ENCODE data around the gene MED27. TPM values are rescaled to one million over a fixed set of nuclear protein-coding genes. Genes with fewer than 3 reads are reported as not detected.

Gene MED27
- total and polyA plus RNA-seq, 10 of the 15 experiments (the other 5 are each of a cell fraction or from before 2014, with no cell fraction given), result 20.3 to 50.3 (median 35.5) TPM

DNA sequence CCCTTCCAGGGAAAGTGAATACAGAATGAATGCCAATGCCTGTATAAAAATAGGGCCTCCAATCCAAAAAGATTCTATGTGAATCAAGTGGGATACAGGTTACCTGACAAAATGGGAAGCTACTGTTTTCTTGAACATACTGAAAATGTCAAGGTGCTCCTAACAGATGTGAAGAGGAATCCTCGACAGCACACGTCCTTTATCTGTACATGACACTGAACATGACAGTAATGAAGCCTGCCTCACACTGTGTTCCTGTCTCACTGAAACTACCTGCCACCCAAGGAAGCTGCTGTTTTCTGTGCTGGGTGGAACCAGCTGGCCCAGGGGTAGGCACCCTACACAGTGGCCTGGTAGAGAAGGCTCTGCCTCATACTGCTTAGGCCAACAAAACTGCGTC lies 174.5 kb downstream of the MED27 start:
- H3K4me2 ChIP-seq (ENCODE audit: control insufficient read depth, insufficient read depth), result no peak overlapping the region
- DNase-seq (ENCODE audit: low read depth, low spot score) (no peak), FAIRE-seq (no peak), ATAC-seq (no peak)
- POLR2A ChIA-PET, result no interaction called here
- H3K27me3 ChIP-seq (replicated peaks in 1 of 2; ENCODE audit: control insufficient read depth in 2 of 2, insufficient read depth in 2 of 2, low read length in 1 of 2), result no peaks in the 10 kb centered on the region
- CTCF ChIA-PET, result interaction anchor here (0.6 kb wide), 1 partner anchor 17 kb away, joined by 3 read pairs; no protein-coding TSS in a partner anchor
- 95% methylated on average over 3 of the region's 3 CpGs for whole genome bisulfite sequencing (ENCODE audit: insufficient coverage, insufficient replicate concordance, low lambda C conversion rate, missing lambda C conversion rate)
- H3K9ac ChIP-seq (ENCODE audit: control insufficient read depth, insufficient read depth, low read length), result no peak overlapping the region
- RAD21 ChIA-PET (ENCODE audit: unreplicated experiment), result no interaction called here
- no peak overlapping the region for H3K27ac ChIP-seq (ENCODE audit: control insufficient read depth, insufficient read depth)
- SMC1A ChIA-PET (ENCODE audit: uncharacterized antibody, unreplicated experiment), result no interaction called here
- no peaks in the 10 kb centered on the region for H3K4me1 ChIP-seq (ENCODE audit: control insufficient read depth, insufficient read depth, low read length)
- no TSS peak for BruUV-seq (replicated peaks)
- H2AFZ ChIP-seq (ENCODE audit: control insufficient read depth, low read depth, low read length), result no peak overlapping the region
- no peak overlapping the region for H3K4me3 ChIP-seq
- no peaks in the 10 kb centered on the region for H3K36me3 ChIP-seq (ENCODE audit: control insufficient read depth in 2 of 2, insufficient read depth in 2 of 2, low read length in 1 of 2)
- TF ChIP-seq NRF1 (conservative IDR thresholded peaks at IDR 0.05; ENCODE audit: low read depth, low read length) (no peak), IKZF1 (conservative IDR thresholded peaks at IDR 0.05) (no peak), TAF1 (IDR thresholded peaks at IDR 0.05; ENCODE audit: borderline replicate concordance, low read depth, low read length) (no peak), MYC (IDR thresholded peaks at IDR 0.05; ENCODE audit: insufficient read depth, insufficient read length, insufficient replicate concordance, low read length, severe bottlenecking) (no peak), NBN (IDR thresholded peaks at IDR 0.05) (no peak), POU2F2 (IDR thresholded peaks at IDR 0.05; ENCODE audit: borderline replicate concordance, low read depth, low read length) (no peak), MXI1 (IDR thresholded peaks at IDR 0.05; ENCODE audit: low read depth, low read length) (no peak), TCF7 (IDR thresholded peaks at IDR 0.05; ENCODE audit: borderline replicate concordance) (no peak), FOXK2 (IDR thresholded peaks at IDR 0.05) (no peak), ZNF274 (IDR thresholded peaks at IDR 0.05; ENCODE audit: insufficient read depth, insufficient read length) (no peak), MEF2A (IDR thresholded peaks at IDR 0.05; ENCODE audit: insufficient read depth, low read depth, low read length) (no peak), DPF2 (IDR thresholded peaks at IDR 0.05) (no peak), STAT1 (conservative IDR thresholded peaks at IDR 0.05) (no peak), MEF2B (IDR thresholded peaks at IDR 0.05; ENCODE audit: partially characterized antibody, poor library complexity, severe bottlenecking) (no peak), SREBF1 (IDR thresholded peaks at IDR 0.05; ENCODE audit: low read length) (no peak), SIX5 (IDR thresholded peaks at IDR 0.05; ENCODE audit: low read depth, low read length, severe bottlenecking) (no peak)
- TF ChIP-seq, protein P1, sequence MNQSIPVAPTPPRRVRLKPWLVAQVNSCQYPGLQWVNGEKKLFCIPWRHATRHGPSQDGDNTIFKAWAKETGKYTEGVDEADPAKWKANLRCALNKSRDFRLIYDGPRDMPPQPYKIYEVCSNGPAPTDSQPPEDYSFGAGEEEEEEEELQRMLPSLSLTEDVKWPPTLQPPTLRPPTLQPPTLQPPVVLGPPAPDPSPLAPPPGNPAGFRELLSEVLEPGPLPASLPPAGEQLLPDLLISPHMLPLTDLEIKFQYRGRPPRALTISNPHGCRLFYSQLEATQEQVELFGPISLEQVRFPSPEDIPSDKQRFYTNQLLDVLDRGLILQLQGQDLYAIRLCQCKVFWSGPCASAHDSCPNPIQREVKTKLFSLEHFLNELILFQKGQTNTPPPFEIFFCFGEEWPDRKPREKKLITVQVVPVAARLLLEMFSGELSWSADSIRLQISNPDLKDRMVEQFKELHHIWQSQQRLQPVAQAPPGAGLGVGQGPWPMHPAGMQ (IDR thresholded peaks at IDR 0.05; ENCODE audit: borderline replicate concordance), result no peak
- TF ChIP-seq, protein P2, sequence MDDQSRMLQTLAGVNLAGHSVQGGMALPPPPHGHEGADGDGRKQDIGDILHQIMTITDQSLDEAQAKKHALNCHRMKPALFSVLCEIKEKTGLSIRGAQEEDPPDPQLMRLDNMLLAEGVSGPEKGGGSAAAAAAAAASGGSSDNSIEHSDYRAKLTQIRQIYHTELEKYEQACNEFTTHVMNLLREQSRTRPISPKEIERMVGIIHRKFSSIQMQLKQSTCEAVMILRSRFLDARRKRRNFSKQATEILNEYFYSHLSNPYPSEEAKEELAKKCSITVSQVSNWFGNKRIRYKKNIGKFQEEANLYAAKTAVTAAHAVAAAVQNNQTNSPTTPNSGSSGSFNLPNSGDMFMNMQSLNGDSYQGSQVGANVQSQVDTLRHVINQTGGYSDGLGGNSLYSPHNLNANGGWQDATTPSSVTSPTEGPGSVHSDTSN (IDR thresholded peaks at IDR 0.05; ENCODE audit: insufficient replicate concordance, low read depth, low read length), result no peak
- TF ChIP-seq, protein P3, sequence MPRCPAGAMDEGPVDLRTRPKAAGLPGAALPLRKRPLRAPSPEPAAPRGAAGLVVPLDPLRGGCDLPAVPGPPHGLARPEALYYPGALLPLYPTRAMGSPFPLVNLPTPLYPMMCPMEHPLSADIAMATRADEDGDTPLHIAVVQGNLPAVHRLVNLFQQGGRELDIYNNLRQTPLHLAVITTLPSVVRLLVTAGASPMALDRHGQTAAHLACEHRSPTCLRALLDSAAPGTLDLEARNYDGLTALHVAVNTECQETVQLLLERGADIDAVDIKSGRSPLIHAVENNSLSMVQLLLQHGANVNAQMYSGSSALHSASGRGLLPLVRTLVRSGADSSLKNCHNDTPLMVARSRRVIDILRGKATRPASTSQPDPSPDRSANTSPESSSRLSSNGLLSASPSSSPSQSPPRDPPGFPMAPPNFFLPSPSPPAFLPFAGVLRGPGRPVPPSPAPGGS (IDR thresholded peaks at IDR 0.05; ENCODE audit: borderline replicate concordance, insufficient read depth, low read depth, low read length, poor library complexity, severe bottlenecking), result no peak
- TF ChIP-seq, protein P4, sequence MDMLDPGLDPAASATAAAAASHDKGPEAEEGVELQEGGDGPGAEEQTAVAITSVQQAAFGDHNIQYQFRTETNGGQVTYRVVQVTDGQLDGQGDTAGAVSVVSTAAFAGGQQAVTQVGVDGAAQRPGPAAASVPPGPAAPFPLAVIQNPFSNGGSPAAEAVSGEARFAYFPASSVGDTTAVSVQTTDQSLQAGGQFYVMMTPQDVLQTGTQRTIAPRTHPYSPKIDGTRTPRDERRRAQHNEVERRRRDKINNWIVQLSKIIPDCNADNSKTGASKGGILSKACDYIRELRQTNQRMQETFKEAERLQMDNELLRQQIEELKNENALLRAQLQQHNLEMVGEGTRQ (IDR thresholded peaks at IDR 0.05; ENCODE audit: borderline replicate concordance, low read depth, low read length), result no peak
- H3K9me3 ChIP-seq (replicated peaks; ENCODE audit: control insufficient read depth, insufficient read depth, low read length), result no peaks in the 10 kb centered on the region
- intact Hi-C loops (cut with micrococcal nuclease; ENCODE audit: unreplicated experiment) (no loop called here), in situ Hi-C loops (cut with MboI) (no loop called here)
- no peaks in the 10 kb centered on the region for H4K20me1 ChIP-seq (ENCODE audit: control insufficient read depth, insufficient read depth)
- H3K79me2 ChIP-seq (ENCODE audit: control insufficient read depth, insufficient read depth, low read length), result no peaks in the 10 kb centered on the region
